GM18526 (cell line): ENCODE results near the gene LCE3D.

ENCODE experiments used
- POLR2A ChIP-seq: IDR thresholded peaks from 3 replicates; pipeline ENCODE4 v1.6.1; 2011; ENCODE audit not compliant: insufficient read length; ENCODE audit errors: extremely low read depth

LCE3D gene

GRCh38 chr1:152580433-152580832, at the start of gene LCE3D:
Gene LCE3D (minus strand): TSS chr1:152580516. CDS start chr1:152579936, 580 bp downstream.
- no peak for TF ChIP-seq POLR2A

DNA sequence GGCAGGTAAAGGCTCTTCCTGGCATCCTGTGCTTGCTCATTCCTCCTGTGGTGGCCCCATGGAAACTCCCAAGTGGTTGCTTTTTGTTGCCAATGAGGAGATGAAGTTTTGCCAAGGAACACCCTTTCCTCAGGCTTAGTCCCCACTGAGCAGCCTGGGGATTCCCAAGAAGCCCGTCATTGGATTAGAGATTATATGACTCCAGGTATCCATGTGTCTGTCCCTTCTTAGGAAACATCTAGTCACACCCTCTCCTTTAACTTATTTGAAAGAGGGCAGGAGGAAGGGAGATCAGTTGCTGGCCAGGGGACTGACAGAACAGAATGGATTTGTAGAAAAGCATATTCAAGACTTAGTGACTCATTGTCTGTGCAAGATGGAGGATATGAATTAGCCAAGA, 46.4 kb upstream of the LCE3D start:
- TF ChIP-seq POLR2A = no peak

DNA sequence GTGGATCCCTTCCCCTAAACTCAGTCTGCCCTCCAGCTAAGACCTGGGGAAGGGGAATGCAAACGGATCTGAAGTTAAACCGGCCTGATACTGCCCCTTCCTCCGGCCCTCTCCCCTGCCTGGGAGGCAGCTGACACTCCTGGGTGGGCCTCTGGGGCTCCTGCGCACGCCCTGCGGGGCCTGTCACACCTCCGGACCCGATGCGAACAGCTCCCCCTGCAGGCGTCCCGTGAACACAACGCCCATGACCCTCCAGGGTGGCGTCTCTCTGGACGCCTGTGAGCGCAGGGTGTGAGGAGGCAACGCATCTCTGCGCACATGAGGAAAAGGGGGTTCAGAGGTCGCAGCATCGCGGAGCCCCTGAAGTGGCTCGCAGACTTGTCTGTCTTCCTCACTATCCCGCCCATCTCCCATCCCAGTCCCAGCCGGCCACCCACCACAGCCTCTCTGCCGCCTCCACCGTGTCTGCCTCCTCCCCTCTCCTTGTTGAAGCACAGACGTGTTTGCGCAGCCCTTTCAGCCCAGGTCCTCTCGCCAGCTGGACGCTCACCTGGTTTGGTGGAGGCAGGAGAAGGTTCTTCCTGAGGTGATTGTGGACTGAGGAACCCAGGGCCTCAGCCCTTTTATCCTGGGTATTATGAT, 43.0 kb upstream of the LCE3D start:
- no peak for TF ChIP-seq POLR2A

- TF ChIP-seq POLR2A = no peak
Measured at GRCh38 chr1:152622803-152623202, 42.5 kb upstream of the LCE3D start, which contains the start of gene LCE3A. Gene LCE3A (minus strand): TSS chr1:152623103. CDS start chr1:152623103, 0 bp downstream.

DNA sequence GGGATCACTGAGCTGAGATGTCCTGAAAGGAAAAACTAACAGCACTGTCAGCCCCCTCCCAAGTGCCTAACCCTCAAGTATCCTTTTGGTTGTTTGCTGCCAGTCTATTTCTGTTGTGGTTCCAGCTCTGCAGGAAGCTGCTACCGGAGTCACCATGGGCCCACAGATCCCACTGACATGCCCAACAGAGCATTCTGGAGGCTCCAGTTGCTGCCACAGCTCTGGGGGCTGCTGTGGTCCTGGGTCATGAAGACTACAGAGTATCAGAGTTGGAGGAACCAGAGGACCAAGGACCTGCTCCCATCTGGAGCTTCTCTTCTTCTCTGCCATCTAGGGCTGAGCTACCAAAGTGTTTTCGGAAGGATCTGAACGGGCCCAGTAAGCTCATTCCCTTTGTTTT, 41.7 kb upstream of the LCE3D start:
- TF ChIP-seq POLR2A = no peak

DNA sequence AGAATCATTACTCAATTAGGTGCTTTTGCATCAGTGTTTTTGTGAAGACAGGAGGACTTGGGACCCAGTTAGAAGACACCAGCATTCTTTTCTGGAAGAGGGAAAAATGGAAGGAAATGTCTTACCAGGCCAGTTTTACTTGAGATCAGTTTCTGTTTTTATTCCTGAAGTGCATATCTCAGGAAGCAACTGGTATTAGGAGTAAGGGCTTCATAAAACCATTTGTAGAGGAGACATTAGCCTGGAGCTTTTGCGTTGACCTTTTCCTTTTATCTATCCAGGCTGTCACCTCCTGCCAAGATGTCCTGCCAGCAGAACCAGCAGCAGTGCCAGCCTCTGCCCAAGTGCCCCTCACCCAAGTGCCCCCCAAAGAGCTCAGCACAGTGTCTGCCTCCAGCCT, 33.2 kb upstream of the LCE3D start, which contains the start of gene LCE3B:
Gene LCE3B, plus strand, starts transcription at position 301 of the 400 bp plus-strand sequence. Its CDS starts 0 bp downstream, at position 301.
- TF ChIP-seq POLR2A = no peak

DNA sequence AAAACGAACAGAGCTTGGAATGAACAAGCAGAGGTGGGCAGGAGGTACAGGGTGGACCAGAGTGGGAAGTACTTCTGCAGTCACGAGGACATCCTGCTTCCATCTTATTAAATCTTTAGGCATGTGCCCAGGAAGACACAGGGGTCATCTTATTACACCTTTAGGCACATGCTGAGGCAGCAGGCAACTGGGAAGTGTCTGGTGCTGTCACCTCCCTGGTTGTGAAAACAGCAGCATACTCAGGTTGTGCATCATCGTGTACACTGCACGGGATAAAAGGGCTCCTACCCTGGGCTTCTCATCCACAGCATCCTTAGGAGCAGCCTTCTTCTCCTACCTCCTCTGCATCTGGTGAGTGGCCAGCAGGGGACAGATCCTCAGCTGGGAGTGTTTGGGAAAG, 19.6 kb upstream of the LCE3D start, which contains the start of gene LCE3C:
Gene LCE3C, plus strand, starts transcription at position 301 of the 400 bp plus-strand sequence. CDS start 498 bp downstream, outside the sequence.
- no peak for TF ChIP-seq POLR2A

DNA sequence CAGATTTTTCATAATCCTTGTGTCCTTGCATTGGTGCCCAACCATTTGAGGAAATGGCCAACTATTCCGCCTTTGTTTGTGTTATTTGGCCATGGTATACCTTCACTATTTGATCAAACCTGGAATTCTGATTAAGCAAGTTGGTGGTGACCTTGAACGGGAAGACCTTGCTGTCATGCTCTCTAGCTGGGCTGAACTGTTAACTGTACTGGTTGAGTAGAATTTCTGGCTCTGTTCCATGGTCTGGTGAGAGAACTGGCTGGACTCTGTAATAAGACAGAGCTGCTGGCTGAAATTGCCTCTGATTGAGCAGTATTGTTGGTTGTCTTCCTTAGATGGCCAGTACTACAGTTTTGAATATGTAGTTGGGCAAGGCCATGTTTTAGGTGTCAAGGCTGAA, 16.7 kb upstream of the LCE3D start:
- no peak for TF ChIP-seq POLR2A

DNA sequence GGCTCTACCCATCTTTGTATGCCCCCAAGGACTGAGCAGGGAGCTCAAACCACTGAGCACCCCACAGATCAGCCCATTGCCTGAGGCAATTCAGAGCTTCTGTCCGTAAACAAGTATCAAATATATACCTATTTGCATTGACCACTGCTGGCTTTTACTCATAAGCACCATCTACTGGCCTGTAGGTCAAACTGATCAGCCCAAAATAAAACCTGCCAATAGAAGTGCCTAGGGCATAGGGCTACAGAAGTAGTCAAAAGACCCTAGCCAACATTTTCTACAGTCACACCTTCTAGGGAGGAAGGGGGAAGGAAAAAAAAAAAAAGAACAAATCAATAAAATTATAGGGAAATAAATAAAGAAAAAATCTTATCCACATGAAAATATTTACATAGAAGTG, 5.3 kb upstream of the LCE3D start:
- TF ChIP-seq POLR2A = no peak

GRCh38 chr1:152582647-152583046, 2.3 kb upstream of the LCE3D start:
- no peak for TF ChIP-seq POLR2A

DNA sequence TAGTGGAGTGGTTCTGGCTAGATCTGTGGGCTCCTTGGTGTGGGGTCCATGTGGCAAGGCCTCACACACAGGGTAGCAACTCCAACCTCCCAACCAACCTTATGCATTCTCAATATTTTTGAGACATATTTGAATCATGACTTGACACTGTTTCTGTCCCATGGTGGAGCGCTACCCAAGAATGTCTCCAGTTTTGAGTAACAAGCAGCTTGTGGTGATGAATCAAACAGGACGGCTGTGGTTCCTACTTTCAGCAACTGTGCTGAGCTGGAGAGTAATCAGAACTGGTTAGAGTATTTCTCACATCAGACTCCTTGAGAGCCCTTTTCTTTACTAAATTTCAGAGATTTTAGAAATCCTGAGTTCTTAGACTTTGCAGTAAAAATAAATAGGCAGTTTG, 3.1 kb downstream of the LCE3D start:
- TF ChIP-seq POLR2A = no peak

GRCh38 chr1:152566681-152567080, 13.6 kb downstream of the LCE3D start, which contains the start of gene LCE3E:
Gene LCE3E (minus strand): TSS chr1:152566780. CDS start chr1:152566208, 572 bp downstream.
- no peak for TF ChIP-seq POLR2A

DNA sequence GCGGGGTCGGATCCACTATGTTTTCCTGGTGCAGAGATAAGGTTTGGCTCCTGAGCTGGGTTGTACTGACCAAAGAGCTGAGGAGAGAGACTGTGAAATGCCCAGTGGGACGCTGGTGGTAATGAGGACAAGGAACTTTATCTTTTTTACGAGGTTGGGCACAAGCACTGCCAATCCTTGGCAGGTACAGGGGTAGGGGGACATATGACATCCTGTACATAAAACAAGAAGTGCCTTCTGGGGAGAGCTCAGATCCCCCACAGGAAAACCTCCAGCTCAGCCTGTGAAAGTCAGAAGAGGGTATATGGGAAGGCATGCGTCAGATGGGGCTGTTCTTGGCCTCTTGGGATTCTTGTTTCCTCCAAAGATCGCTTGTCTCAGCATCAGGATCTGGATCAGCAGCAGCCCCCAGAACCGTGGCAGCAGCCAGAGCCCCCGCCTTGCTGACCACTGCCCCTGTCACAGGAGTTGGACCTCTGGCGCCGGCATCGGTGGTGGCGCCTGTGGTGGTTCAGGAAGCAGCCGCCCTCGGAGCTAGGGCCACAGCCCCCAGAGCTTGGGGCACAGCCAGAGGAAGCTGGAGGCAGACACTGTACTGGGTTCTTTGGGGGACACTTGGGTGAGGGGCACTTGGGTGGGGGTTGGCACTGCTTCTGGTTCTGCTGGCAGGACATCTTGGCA, 14.6 kb downstream of the LCE3D start:
- no peak for TF ChIP-seq POLR2A

DNA sequence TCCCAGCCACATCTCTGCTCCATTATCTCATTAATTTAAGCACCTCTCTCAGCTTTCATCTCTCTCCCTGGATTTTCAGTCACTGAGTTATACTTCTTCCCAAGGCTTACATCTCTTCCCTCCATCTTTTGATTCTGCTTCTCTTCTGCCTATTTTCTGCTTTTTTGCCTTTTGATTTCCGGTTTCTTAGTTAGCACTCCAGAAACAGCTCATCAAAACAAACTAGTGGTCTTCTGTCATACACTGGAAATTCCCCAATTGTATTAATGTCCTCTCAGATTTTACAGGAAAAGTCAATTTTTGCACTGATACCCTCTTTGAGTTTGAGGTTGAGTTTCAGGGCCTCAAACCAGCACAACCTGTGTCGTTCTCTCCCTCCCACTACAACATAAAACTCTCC, 15.2 kb downstream of the LCE3D start:
- no peak for TF ChIP-seq POLR2A

DNA sequence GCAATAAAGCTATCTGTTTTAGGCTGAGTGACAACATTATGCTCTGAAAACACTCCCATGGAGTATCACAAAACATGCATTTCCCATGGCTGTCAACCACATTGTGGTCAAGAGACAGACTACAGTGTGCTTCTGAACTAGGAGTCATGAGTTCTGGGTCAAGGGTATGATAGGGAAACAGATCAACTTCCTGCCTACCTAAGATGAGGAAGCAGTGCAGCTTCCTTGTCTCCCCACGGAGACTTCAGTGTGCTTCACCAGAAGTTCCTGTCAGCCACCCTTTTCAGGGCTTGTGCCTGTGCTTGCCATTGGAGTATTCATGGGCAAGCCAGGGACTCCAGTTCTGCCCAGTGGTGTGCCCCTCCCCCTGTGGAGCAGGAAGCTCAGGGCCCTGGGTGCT, 33.6 kb downstream of the LCE3D start:
- no peak for TF ChIP-seq POLR2A

- no peak for TF ChIP-seq POLR2A
Measured at GRCh38 chr1:152543820-152544219, 36.5 kb downstream of the LCE3D start.
